Upper lobe of left lung (tissue), 4 donors: ENCODE results near the gene PLCB1.

Experiments used
- CTCF ChIP-seq, 6 experiments: fragments of 450-650 bp in 4 of 6; fragments of 200-600 bp in 2 of 6; sonication (generic) in 2 of 6; IDR thresholded peaks; one replicate each; pipeline ENCODE4 v1.5.1; 2016 to 2019; ENCODE audit warnings: antibody characterized with exemption in 6 of 6
- POLR2A ChIP-seq, 4 donors: fragments of 450-650 bp; IDR thresholded peaks; one replicate each; pipeline ENCODE4 v1.5.1; 2016 to 2017; ENCODE audit warnings: antibody characterized with exemption in 4 of 4, mild to moderate bottlenecking in 2 of 4

GRCh38 chr20:8170921-8171320, 38.9 kb downstream of the PLCB1 start:
- TF ChIP-seq CTCF (IDR thresholded peaks at IDR 0.05) = no peak
- no peak for TF ChIP-seq POLR2A (IDR thresholded peaks at IDR 0.05)
